GM18508 (cell line): ENCODE measurements around the gene CCND1.

Source experiments
- ATAC-seq: cut with Tn5 transposase; IDR thresholded peaks from one replicate; pipeline ENCODE4 v1.9.1; 2021; ENCODE audit warnings: moderate number of reproducible peaks; ENCODE audit not compliant: insufficient read depth, unreplicated experiment

The CCND1 gene

DNA sequence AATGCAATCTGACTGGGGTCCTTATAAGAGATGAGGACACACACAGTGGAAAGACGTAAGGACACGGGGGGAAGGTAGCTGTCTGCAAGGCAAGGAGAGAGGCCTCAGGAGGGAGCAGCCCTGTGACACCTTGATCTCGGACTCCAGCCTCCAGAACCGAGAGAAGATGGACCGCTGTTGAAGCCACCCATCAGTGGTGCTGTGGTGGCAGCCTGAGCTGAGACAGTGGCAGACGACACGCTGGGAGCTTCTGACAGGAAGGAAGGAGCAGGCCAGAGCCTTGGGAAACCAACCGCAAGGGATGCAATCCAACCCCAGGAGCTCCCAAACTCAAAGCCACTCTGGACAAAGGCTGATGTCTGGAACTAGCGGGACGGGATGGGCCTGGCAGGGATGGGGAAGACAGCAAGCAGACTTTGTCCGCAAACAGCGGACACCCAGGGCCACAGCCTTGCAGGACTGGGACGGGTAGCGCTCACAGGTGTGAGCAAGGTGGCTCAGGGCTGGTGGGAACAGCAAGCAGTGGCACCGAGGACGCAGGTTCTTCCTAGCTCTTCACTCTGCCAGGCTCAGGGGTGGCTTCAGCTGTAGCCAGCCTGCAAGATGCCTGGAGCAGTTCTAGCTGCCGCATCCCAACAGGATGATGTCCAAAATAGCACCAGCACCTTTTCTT lies 23.3 kb downstream of the CCND1 start:
- ATAC-seq = no peak

DNA sequence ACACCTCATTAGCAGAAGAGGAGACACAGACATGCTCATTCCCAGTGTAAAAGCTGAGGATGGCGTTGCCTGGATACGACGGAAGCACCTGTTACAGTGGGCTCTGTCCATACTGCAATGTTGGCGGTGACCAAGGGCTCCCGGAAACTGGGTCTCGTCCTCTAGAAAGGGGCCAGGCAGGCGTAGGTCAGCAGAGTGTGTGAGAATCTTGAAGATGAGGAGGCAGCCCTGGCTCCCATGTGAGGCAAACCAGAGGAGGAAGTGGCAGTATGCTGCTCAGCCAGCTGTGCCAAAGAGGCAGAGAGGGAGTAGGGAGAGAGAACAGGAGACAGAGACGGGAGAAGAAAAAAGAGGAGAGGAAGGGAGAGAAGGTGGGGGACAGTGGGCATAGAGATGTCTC lies 23.9 kb downstream of the CCND1 start:
- ATAC-seq = no peak

DNA sequence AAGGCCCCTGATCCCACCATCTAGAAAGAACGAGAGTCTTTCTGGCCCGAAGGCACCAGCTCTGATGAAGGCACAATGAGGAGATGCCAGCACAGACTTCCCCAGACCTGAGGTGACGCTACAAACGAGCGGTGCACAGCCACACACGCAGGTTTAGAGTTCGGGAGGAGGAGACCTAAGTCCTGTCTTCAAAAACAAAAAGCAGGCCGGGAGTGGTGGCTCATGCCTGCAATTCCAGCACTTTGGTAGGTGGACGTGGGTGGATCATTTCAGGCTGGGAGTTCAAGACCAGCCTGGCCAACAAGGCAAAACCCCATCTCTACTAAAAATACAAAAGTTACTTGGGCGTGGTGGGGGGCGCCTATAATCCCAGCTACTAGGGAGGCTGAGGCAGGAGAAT lies 24.7 kb downstream of the CCND1 start:
- ATAC-seq = no peak

- ATAC-seq = no peak
Measured at GRCh38 chr11:69666261-69666660, 25.3 kb downstream of the CCND1 start.

- ATAC-seq = no peak
Measured at GRCh38 chr11:69666752-69667536, 26.0 kb downstream of the CCND1 start.

DNA sequence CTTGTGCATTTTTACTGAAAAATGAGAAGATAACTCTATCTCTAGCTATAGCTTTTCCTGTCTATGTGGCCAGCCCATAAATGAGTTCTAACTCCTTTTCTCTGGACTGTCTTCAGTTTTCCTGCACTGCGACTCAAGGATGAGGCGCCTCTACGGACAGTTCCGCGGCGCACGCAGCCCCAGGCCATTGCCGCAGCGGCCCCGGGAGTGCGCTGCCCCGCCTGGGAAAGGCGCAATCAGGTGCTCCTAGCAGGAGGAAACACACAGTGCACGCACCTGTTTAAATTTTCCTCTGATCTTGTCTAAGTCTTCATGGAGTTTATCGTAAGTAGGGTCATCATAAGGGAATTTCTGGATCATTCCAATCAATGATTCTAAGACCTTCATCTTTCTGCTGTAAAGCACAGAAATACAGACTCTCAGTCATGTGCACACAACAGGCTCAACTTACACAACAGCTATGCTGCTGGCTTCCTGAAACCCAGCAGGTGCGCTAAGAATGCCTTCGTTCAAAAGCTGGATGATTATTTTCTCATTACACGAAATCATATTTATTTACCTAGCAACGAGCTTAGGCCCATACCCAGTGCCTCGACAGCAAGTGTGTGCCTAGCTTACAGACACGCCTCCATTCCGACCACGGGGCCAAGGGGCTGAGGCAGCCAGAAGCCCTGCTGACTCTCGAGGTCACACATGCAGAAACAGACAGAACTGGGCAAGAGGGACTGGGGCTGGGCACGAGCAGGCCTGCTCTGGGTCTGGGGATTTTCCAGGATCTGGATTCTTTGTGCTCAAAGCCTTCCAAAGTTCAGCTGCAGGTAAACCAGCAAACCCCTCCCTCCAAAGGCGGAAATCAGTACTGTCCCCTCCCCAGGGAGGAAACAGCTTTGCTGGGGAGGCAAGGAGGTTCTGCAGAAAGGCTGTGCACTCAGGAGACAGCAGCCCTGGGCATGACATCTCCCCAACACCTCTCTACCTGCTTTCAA lies 27.0 kb downstream of the CCND1 start:
- no peak for ATAC-seq

DNA sequence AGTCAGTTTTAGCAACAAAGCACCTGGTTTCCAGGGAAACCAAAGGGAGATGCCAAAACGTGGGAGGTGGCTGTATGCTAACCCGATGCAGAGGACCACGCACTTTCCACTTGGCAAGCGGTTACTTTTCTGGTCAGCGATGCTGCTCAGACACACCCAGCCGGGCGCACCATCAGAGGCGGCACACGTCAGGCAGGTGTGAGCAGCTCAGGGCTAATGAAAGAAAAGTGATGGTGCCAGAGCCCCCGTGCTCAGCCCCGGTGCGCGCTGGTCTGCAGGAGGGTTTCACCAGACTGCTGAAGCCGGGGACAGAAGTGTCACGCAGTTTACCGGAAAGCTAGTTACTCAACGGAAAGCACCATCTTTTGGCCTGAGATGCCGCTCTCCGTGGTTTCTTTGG lies 28.5 kb downstream of the CCND1 start:
- no peak for ATAC-seq

- no peak for ATAC-seq
Measured at GRCh38 chr11:69670158-69670845, 29.3 kb downstream of the CCND1 start.

DNA sequence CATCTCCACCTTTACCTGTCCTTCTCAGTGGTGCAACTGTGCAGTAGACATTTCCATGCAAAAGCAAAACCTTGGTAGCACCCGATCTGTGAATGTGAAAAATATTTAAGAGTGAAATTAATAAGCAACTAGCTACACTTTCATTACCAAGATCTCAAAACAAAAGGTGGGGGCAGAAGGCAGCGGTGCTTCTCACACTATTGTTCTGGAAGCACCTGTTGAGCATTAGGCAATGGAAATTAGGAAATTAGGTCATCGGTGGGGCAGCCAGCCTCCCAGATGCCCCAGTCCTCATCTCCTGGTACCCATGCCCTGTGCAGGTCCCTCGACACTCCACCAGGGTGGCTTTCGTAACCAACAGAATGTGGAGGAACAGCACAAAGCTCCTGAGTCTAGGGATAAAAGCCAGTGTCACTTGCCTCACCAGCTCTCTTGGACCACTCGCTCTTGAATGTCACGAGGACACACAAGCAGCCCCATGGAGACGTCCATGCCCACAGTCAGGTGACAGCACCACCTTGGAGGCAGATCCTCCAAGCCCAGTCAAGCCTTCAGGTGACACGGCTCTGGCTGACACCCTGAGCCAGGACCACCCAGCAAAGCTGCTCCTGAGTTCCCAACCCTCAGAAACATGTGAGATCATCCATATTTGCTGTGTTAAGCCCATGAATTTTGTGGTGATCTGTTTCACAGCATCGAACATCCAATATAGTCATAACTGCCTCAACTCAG lies 30.9 kb downstream of the CCND1 start:
- ATAC-seq = no peak

DNA sequence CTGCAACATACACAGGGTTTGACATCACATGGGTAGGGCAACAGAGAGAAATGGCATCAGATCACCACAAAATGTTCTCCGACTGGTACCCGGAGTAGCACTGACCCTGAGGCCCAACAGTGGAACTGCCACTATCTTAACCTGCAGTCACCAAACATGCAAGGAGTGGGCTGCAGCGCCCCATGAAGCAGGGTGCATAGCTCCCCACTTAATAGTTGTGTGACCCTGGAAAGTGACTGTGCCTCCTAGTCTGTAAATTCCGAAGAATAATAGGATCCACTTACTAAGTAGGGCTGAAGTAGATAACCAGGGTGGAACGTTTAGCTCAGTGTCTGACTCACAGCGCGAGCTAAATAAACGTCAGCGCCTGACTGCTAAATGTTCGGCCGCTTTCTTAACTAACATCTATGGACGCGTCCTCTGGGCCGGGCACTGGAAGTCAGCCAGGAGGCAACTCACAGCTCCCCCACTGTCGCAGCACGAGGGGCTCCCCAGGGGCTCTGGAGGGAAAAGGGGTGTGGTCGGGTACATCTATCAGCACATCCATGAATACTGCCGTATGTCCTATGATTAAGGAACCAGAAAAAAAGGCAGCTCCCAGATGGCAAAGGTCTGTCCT lies 33.4 kb downstream of the CCND1 start:
- ATAC-seq = no peak

GRCh38 chr11:69674886-69675714 lies 34.1 kb downstream of the CCND1 start, which contains the start of gene LTO1:
TSS of gene LTO1 (minus strand) at chr11:69675353. CDS start at chr11:69675239, 114 bp downstream.
- ATAC-seq = no peak

- no peak for ATAC-seq
Measured at GRCh38 chr11:69677749-69678148, 36.8 kb downstream of the CCND1 start.

GRCh38 chr11:69680688-69681087 lies 39.7 kb downstream of the CCND1 start:
- no peak for ATAC-seq

DNA sequence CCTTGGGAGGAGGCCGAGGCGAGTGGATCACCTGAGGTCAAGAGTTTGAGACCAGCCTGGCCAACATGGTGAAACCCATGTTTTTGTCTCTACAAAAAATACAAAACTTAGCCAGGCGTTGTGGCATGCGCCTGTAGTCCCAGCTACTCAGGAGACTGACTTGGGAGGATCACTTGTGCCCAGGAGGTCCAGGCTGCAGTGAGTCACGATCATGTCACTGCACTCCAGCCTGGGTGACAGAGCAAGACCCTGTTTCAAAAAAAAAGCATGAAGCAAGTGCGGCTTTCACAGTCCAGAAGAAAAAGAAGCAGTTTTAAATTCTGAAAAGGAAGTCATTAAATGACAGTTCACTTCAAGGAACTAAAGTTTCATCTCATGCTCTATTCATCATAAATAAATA lies 41.3 kb downstream of the CCND1 start:
- no peak for ATAC-seq

GRCh38 chr11:69682681-69683326 lies 41.8 kb downstream of the CCND1 start:
- no peak for ATAC-seq

DNA sequence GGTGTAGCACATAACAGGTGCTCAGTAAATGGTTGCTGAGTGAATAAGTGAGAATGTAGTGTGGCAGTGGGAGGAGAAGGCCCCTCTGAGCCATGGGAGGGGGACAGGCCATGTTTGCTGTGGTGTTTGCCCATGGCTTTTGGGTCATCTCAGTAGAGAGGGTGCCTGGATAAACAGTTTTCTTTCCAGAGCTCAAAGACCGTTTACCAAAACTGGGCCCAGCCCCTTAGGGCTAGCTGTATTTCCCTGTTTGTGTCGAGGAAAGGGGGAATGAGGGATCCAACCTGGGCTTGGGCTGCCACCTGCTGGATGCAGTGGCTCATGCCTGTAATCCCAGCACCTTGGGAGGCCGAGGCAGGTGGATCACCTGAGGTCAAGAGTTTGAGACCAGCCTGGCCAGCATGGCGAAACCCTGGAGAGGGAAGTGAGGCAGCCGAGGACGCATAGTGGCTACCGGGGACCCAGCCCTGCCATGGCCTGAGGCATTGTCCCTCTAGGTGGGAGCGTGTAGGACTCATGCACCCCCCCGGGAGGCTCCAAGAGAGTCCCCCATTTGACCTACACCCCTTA lies 42.9 kb downstream of the CCND1 start:
- no peak for ATAC-seq

GRCh38 chr11:69684651-69685050 lies 43.7 kb downstream of the CCND1 start:
- no peak for ATAC-seq
